DND-41 (cell line): ENCODE results near the gene LCTL.

Source experiments
- ATAC-seq: fragments of 200-7000 bp; cut with Tn5 transposase; 3 replicates; pipeline ENCODE4 v1.9.1; 2021; ENCODE audit warnings: low read depth; ENCODE audit not compliant: insufficient read depth
- DNase-seq: peaks from one replicate; pipeline ENCODE4 v3.0.0-alpha.2; 2020
- H2AFZ ChIP-seq: 2 replicates; pipeline ENCODE4 v1.6.0; 2012; ENCODE audit warnings: low read depth, low read length
- H3K27ac ChIP-seq: 2 replicates; pipeline ENCODE4 v1.5.1; 2012; ENCODE audit warnings: low read length, inconsistent platforms
- H3K27me3 ChIP-seq: fragments of 200-600 bp; sonication (generic); 2 replicates; pipeline ENCODE4 v1.6.0; 2012; ENCODE audit warnings: low read length, mild to moderate bottlenecking, inconsistent platforms; ENCODE audit not compliant: insufficient read depth, poor library complexity
- H3K36me3 ChIP-seq: 2 replicates; pipeline ENCODE4 v1.5.1; 2012; ENCODE audit warnings: low read length, inconsistent platforms; ENCODE audit not compliant: insufficient read depth
- H3K4me1 ChIP-seq: 2 replicates; pipeline ENCODE4 v1.5.1; 2012; ENCODE audit warnings: mild to moderate bottlenecking, low read length; ENCODE audit not compliant: insufficient read depth
- H3K4me2 ChIP-seq: 2 replicates; pipeline ENCODE4 v1.6.0; 2012; ENCODE audit warnings: mild to moderate bottlenecking, moderate library complexity, low read length, inconsistent platforms; ENCODE audit not compliant: insufficient read depth
- H3K4me3 ChIP-seq, 2 experiments: fragments of 200-600 bp in 1 of 2; shearing (Covaris generic) in 1 of 2; 2 replicates each; pipeline ENCODE4 v1.5.1; 2012 to 2016; ENCODE audit warnings: inconsistent platforms in 2 of 2, low read length in 2 of 2, mild to moderate bottlenecking in 2 of 2, low read depth in 1 of 2, moderate library complexity in 1 of 2
- H3K79me2 ChIP-seq: 2 replicates; pipeline ENCODE4 v1.6.0; 2012; ENCODE audit warnings: low read length, inconsistent platforms; ENCODE audit not compliant: insufficient read depth
- H3K9ac ChIP-seq: 2 replicates; pipeline ENCODE4 v1.6.0; 2012; ENCODE audit warnings: low read depth, mild to moderate bottlenecking, inconsistent platforms, low read length, moderate library complexity
- H3K9me3 ChIP-seq: 2 replicates; pipeline ENCODE4 v1.5.1; 2012; ENCODE audit warnings: low read length, moderate library complexity, mild to moderate bottlenecking, inconsistent platforms; ENCODE audit not compliant: insufficient read depth, severe bottlenecking
- H4K20me1 ChIP-seq: 2 replicates; pipeline ENCODE4 v1.6.0; 2012; ENCODE audit warnings: low read length; ENCODE audit not compliant: insufficient read depth
- EZH2 ChIP-seq: IDR thresholded peaks from 3 replicates; pipeline ENCODE4 v1.6.1; 2012; ENCODE audit warnings: borderline replicate concordance, low read depth, mild to moderate bottlenecking, moderate library complexity, low read length, inconsistent platforms; ENCODE audit not compliant: severe bottlenecking
- TF ChIP-seq, protein P1 (sequence below): IDR thresholded peaks from 2 replicates; pipeline ENCODE4 v1.5.1; 2012; ENCODE audit warnings: borderline replicate concordance, low read length, moderate library complexity, mild to moderate bottlenecking; ENCODE audit not compliant: poor library complexity, severe bottlenecking; ENCODE audit errors: extremely low read depth

The LCTL gene

GRCh38 chr15:66608881-66609280 lies 43.1 kb upstream of the LCTL start:
- H3K36me3 ChIP-seq = no peaks in the 10 kb centered on the region
- no peak overlapping the region for H2AFZ ChIP-seq
- no peak overlapping the region for H3K4me3 ChIP-seq
- no peaks in the 10 kb centered on the region for H3K79me2 ChIP-seq
- DNase-seq = no peak
- no peak overlapping the region for H3K9ac ChIP-seq
- no peaks in the 10 kb centered on the region for H3K4me1 ChIP-seq
- no peaks in the 10 kb centered on the region for H3K27me3 ChIP-seq
- H3K27ac ChIP-seq = no peak overlapping the region
- no peaks in the 10 kb centered on the region for H3K9me3 ChIP-seq
- H3K4me2 ChIP-seq = no peak overlapping the region
- no peak for ATAC-seq
- no peaks in the 10 kb centered on the region for H4K20me1 ChIP-seq
- TF ChIP-seq, protein P1, sequence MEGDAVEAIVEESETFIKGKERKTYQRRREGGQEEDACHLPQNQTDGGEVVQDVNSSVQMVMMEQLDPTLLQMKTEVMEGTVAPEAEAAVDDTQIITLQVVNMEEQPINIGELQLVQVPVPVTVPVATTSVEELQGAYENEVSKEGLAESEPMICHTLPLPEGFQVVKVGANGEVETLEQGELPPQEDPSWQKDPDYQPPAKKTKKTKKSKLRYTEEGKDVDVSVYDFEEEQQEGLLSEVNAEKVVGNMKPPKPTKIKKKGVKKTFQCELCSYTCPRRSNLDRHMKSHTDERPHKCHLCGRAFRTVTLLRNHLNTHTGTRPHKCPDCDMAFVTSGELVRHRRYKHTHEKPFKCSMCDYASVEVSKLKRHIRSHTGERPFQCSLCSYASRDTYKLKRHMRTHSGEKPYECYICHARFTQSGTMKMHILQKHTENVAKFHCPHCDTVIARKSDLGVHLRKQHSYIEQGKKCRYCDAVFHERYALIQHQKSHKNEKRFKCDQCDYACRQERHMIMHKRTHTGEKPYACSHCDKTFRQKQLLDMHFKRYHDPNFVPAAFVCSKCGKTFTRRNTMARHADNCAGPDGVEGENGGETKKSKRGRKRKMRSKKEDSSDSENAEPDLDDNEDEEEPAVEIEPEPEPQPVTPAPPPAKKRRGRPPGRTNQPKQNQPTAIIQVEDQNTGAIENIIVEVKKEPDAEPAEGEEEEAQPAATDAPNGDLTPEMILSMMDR = no peak
- no peak for TF ChIP-seq EZH2

DNA sequence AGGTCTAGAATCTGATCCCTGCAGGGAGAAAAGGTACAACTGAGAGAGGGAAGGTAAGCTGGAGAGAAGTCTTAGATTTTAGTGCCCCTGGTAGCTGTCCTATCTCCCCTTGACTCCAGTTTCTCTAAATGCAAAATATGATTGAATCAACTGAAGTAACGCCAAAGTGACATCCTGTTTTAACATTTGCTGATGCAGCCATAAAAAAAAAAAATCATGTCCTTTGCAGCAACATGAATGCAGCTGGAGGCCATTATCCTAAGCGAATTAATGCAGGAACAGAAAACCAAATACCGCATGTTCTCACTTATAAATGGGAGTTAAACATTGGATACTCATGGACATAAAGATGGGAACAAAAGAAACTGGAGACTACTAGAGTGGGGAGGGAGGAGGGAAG lies 42.4 kb upstream of the LCTL start:
- Histone ChIP-seq H3K4me3 (no peak overlapping the region), H3K9ac (no peak overlapping the region), H3K27me3 (no peaks in the 10 kb centered on the region), H3K27ac (no peak overlapping the region), H3K79me2 (no peaks in the 10 kb centered on the region), H3K9me3 (no peaks in the 10 kb centered on the region), H3K4me2 (no peak overlapping the region), H4K20me1 (no peaks in the 10 kb centered on the region), H3K36me3 (no peaks in the 10 kb centered on the region), H3K4me1 (no peaks in the 10 kb centered on the region), H2AFZ (no peak overlapping the region)
- ATAC-seq (no peak), DNase-seq (no peak)
- no peak for TF ChIP-seq EZH2
- TF ChIP-seq, protein P1 = no peak

DNA sequence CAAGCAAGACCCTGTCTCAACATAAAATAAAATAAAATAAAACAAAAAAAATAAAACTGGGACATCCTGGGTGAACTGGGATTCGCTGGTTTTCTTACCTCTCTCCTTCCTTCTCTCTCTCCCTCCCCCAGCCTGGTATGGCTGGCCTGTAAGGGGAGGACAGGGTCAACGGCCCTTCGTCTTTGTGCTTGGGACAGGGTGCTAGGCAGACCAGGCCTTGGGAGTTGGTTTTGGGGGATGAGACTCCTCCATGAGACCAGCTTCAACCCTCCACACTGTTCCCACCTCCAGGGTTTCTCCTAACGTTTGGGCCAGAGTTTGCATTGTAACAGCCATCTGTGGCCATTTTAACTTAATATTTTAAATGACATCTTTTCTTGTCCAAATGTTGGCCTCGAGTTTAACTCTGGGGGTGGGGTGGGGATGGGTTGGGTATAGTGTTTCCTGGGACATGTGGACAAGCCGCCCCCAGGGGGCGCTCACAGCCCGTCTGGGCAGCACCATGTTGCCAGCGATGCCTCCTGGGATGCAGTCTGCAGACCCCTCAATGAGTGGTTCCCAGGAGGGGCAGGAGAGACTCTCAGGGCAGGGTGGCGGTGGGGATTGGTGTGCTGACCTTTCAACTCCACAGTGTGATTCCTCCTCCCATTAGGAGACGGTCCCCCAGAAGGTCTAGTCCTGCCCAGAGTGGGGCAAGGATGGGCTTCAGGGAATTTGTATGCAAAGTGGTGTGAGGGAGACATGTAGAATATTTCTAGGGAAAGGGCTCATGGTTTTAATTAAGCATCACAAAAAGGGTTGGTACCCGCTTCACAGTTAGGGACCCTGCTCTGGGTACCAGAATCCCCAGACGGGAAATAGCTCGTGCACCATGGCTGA lies 37.7 kb upstream of the LCTL start:
- DNase-seq = peak; percentile 70
- Histone ChIP-seq H3K9ac (no peak overlapping the region), H3K79me2 (no peaks in the 10 kb centered on the region), H2AFZ (no peak overlapping the region), H3K4me2 (no peak overlapping the region), H3K4me1 (no peaks in the 10 kb centered on the region), H4K20me1 (no peaks in the 10 kb centered on the region), H3K4me3 (no peak overlapping the region), H3K27me3 (no peaks in the 10 kb centered on the region), H3K9me3 (no peaks in the 10 kb centered on the region), H3K27ac (no peak overlapping the region), H3K36me3 (no peaks in the 10 kb centered on the region)
- TF ChIP-seq, protein P1 = peak; percentile 79
- no peak for TF ChIP-seq EZH2
- peak; percentile 99 for ATAC-seq
